ENCODE results near the gene ANO1.

- TF ChIP-seq, protein P1, sequence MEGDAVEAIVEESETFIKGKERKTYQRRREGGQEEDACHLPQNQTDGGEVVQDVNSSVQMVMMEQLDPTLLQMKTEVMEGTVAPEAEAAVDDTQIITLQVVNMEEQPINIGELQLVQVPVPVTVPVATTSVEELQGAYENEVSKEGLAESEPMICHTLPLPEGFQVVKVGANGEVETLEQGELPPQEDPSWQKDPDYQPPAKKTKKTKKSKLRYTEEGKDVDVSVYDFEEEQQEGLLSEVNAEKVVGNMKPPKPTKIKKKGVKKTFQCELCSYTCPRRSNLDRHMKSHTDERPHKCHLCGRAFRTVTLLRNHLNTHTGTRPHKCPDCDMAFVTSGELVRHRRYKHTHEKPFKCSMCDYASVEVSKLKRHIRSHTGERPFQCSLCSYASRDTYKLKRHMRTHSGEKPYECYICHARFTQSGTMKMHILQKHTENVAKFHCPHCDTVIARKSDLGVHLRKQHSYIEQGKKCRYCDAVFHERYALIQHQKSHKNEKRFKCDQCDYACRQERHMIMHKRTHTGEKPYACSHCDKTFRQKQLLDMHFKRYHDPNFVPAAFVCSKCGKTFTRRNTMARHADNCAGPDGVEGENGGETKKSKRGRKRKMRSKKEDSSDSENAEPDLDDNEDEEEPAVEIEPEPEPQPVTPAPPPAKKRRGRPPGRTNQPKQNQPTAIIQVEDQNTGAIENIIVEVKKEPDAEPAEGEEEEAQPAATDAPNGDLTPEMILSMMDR (conservative IDR thresholded peaks at IDR 0.05; ENCODE audit: low read depth, low read length), result no peak
- TF ChIP-seq EZH2 (IDR thresholded peaks at IDR 0.05; ENCODE audit: low read length, unreplicated experiment), result no peak
- TF ChIP-seq EZH2phosphoT487 (IDR thresholded peaks at IDR 0.05; ENCODE audit: borderline replicate concordance, low read length), result no peak
These were observed 67.7 kb downstream of the ANO1 start for GRCh38 chr11:70145841-70146240.

Data from PC-3 (cell line).